AG09309 (cell line): ENCODE data around the gene TMPRSS11B.
"Not testable (repeated sequence)": the region's sequence is repeated elsewhere in the genome, so short reads cannot be mapped to it uniquely, and the experiment has no call there.

Source experiments
- DNase-seq: peaks from one replicate; pipeline ENCODE4 v3.0.0-alpha.2; 2010; ENCODE audit warnings: low read depth
- H3K4me3 ChIP-seq: 2 replicates; pipeline ENCODE4 v1.5.1; 2011; ENCODE audit warnings: mild to moderate bottlenecking, low read depth, low read length, moderate library complexity; ENCODE audit not compliant: control insufficient read depth
- TF ChIP-seq, protein P1 (sequence below): IDR thresholded peaks from 2 replicates; pipeline ENCODE4 v1.5.1; 2011; ENCODE audit warnings: mild to moderate bottlenecking, low read depth, low read length, inconsistent platforms; ENCODE audit not compliant: insufficient read depth, control insufficient read depth; ENCODE audit errors: missing control alignments

The TMPRSS11B gene, protein sequence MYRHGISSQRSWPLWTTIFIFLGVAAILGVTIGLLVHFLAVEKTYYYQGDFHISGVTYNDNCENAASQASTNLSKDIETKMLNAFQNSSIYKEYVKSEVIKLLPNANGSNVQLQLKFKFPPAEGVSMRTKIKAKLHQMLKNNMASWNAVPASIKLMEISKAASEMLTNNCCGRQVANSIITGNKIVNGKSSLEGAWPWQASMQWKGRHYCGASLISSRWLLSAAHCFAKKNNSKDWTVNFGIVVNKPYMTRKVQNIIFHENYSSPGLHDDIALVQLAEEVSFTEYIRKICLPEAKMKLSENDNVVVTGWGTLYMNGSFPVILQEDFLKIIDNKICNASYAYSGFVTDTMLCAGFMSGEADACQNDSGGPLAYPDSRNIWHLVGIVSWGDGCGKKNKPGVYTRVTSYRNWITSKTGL

DNA sequence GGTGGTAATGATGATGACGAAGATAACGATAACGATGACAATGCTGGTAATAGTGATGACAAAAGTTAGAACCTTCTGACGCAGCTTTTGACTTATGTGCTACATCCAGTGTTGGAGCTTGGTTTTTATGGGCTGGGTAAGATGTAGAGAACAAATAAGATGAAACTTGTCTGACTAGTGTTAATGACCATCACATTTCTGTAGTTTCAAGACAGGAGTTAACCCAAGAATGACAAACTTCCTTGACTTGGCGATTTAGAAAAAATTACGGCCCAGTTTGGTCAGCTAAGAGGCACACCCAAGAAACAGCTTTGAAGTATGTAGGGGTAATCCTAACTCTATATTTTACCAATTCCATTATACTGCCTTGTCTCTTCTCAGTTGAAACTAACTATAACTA, at the start of gene TMPRSS11B:
TSS of gene TMPRSS11B (minus strand) at position 101 of the 400 bp plus-strand sequence. CDS start 136 bp downstream, outside the sequence.
- TF ChIP-seq, protein P1, sequence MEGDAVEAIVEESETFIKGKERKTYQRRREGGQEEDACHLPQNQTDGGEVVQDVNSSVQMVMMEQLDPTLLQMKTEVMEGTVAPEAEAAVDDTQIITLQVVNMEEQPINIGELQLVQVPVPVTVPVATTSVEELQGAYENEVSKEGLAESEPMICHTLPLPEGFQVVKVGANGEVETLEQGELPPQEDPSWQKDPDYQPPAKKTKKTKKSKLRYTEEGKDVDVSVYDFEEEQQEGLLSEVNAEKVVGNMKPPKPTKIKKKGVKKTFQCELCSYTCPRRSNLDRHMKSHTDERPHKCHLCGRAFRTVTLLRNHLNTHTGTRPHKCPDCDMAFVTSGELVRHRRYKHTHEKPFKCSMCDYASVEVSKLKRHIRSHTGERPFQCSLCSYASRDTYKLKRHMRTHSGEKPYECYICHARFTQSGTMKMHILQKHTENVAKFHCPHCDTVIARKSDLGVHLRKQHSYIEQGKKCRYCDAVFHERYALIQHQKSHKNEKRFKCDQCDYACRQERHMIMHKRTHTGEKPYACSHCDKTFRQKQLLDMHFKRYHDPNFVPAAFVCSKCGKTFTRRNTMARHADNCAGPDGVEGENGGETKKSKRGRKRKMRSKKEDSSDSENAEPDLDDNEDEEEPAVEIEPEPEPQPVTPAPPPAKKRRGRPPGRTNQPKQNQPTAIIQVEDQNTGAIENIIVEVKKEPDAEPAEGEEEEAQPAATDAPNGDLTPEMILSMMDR: no peak
- H3K4me3 ChIP-seq: no peak within 1 kb of the TSS
- no peak for DNase-seq

DNA sequence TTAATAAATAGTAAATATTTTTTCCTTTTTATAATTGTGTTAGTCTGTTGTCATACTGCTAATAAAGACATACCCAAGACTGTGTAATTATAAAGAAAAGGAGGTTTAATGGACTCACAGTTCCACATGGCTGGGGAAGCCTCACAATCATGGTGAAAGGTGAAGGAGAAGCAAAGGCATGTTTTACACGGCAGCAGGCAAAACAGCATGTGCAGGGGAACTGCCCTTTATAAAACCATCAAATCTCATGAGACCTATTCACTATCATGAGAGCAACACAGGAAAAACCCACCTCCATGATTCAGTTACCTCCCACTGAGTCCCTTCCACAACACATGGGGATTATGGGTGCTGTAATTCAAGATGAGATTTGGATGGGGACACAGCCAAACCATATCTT, 45.8 kb upstream of the TMPRSS11B start:
- H3K4me3 ChIP-seq: no peak overlapping the region
- TF ChIP-seq, protein P1: no peak
- no peak for DNase-seq

DNA sequence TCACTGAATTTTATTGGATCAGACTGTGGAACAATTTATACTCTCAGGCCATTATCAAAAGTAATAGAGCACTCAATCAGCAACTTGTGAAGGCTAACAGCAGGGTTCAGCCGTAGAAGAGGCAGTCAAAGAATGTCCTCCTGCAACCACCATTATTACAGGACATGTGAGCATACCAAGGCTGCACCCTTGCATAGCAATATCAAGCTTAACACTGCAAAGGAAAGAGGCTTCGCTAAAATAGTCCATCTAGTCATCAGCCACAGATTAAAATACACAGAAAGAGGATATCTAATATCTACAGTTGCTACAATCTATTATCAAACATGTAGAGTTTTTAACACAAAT, 42.9 kb upstream of the TMPRSS11B start:
- TF ChIP-seq, protein P1: no peak
- no peak for DNase-seq
- H3K4me3 ChIP-seq: no peak overlapping the region

DNA sequence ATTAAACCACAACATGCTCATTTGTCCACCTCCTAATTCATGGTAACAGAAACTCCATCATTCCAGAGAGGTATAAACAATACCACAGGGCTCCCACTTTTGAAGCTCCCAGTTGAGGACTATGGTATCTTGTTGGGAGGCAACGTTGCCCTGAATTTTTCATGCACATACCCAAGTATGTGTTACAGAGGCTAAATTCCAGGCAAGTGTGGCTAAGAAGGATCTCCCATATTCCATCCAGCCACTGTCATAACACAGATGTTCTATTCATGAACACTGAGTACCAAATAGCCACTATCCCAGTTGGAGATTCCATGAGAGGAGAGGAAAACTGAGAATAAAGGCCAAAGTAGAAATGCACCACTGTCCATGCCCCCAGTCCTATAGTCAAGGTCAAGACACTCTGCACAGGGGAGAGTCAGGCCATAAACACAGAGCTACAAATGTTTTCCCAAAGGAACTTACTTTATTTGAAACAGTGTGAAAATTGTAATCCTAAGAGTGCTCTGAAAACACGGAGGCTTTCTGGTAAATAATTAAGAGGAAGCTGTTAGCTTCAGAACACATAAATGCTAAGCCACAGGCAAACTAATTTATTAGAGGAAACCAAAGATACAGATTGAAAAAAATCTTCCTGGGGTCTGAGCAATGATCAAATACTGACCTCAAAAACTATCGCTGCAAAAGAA, 42.4 kb upstream of the TMPRSS11B start:
- TF ChIP-seq, protein P1: no peak
- DNase-seq: no peak

DNA sequence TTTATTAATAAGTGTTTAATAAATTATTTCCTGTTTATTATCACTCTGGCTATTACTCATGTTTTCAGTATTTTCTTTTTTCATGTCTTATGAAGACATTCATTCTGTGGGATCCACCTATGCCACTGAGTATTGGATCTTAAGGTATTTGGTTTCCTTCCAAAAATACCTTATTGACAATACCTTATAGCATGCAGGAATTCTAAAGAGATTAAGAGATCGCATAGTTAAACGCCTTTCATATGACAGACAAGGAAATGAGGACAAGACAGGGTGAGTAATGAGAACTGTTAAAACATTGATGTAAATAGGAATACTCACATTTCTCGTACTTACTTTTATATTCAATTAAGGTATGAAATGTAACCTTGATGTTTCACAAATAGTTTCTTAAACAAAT, 38.2 kb upstream of the TMPRSS11B start:
- DNase-seq: no peak
- no peak overlapping the region for H3K4me3 ChIP-seq
- TF ChIP-seq, protein P1: no peak

More for the DNA sequence above, 42.4 kb upstream of the TMPRSS11B start:
- no peak overlapping the region for H3K4me3 ChIP-seq

DNA sequence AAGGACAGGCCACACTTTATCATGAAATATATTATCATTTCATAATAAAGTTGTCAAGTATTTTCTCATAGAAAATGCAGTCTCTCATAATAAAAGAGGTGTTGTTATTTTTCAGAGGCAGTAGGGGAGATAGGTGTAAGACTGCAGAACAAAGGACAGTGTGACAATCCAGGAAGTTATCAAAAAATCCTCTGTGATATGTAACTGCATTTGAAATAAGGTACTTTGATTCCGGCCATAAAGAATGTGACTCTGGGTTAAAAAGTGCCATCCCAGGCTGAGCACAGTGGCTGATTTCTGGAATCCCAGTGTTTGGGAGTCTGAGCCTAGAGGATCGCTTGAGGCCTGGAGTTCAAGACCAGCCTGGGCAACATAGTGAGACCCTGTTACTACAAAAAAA, 37.6 kb upstream of the TMPRSS11B start:
- TF ChIP-seq, protein P1: no peak
- DNase-seq: no peak
- H3K4me3 ChIP-seq: no peak overlapping the region

DNA sequence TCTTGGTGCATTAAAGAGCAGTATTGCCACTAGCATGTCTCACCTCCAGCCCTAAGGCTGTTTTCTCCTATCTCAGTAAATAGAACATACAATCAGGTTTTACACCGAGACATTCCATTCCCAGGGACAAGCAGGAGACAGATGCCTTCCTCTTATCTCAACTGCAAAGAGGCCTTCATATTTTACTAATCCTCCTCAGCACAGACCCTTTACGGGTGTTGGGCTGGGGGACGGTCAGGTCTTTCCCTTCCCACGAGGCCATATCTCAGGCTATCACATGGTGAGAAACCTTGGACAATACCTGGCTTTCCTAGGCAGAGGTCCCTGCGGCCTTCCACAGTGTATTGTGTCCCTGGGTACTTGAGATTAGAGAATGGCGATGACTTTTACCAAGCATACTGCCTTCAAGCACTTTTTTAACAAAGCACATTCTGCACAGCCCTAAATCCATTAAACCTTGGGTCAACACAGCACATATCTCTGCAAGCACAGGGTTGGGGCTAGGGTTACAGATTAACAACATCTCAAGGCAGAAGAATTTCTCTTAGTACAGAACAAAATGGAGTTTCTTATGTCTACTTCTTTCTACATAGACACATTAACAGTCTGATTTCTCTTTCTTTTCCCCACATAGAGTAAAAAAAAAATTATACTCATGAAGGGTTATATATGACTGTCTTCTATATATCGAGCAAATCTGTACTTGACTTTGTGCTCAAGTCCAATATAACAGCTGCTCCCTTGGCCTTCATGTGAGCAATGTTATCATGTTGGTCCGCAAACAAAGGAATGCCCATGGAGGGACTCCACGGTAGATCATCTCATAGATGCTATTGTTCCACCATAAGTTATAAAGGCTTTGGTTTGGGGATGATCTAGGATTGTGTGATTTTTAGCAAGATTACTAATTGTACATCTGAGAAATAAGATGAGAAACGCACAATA, 36.6 kb upstream of the TMPRSS11B start:
- not testable (repeated sequence) for DNase-seq, H3K4me3 ChIP-seq
